GM12801 (cell line): Measurements from ENCODE around the gene RPL4.

Experiments
- TF ChIP-seq, protein P1 (sequence below): IDR thresholded peaks from one replicate; pipeline ENCODE4 v1.5.1; 2011; ENCODE audit warnings: control low read depth; ENCODE audit not compliant: insufficient read length; ENCODE audit errors: extremely low read depth

The RPL4 gene

DNA sequence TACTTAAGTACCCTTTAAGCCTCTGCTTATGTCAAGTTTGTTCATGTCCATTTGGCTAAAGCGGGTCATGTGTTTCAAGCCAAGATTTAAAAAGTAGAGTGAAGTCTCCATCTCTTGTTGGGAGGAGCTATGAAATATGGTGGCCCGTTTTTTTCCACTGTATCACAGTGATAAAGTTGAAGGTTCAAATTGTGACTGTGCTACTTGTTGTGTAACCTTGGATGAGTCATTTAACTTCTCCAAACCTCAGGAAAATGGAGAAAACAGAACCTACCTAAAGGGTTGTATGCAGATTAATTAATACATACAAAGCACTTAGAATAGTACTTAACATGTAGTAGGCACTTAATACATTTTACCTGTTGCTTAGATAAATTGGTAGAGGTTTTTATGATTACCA is 50.5 kb downstream of the RPL4 start:
- TF ChIP-seq, protein P1, sequence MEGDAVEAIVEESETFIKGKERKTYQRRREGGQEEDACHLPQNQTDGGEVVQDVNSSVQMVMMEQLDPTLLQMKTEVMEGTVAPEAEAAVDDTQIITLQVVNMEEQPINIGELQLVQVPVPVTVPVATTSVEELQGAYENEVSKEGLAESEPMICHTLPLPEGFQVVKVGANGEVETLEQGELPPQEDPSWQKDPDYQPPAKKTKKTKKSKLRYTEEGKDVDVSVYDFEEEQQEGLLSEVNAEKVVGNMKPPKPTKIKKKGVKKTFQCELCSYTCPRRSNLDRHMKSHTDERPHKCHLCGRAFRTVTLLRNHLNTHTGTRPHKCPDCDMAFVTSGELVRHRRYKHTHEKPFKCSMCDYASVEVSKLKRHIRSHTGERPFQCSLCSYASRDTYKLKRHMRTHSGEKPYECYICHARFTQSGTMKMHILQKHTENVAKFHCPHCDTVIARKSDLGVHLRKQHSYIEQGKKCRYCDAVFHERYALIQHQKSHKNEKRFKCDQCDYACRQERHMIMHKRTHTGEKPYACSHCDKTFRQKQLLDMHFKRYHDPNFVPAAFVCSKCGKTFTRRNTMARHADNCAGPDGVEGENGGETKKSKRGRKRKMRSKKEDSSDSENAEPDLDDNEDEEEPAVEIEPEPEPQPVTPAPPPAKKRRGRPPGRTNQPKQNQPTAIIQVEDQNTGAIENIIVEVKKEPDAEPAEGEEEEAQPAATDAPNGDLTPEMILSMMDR, result no peak

DNA sequence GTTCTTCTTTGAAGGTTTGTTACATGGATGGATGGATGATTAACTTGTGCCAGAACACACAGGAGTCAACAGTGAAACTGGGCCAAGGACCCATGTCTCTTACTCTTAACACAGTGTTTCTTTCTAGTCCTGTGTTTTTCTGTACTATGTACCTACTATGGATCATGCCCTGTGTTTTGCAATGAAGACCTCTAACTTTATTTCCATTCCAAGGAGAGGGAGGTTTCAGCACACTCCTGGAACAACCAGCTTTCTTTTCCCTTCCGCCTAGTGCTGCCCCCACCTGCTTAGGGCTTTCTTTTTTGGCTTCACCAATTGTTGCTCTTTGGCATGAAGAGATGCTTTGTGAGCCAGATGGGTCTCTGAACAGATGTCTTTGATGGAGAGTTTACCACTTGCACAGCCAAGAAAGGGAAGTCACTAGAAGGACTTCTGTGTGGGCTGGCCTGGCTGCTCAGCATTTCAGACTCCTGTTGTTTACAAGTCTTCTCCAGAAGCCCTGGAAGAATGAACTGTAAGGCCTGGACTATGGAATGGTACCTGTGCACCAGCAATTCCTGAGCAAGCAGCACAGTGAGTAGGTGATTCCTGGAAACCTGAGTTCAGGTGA is 51.6 kb downstream of the RPL4 start:
- TF ChIP-seq, protein P1, result no peak

DNA sequence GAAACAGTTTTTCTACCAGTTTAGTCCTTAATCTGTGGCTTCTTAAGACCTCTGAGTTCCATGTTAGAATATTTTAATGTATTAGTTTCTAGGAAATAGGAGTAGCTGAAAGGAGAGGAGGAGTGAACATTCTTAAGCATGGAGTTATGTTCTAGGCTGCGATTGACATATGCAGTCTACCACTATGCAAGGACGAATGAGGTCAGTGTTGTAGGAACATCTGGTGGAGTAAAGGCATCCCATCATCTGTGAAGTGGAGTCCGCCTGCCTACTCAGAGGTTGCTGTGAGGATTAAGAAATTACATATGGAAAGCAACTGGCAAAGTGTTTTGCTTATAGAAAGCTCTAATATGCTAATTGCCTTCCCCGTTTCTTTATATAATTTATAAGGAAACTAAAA is 52.2 kb downstream of the RPL4 start:
- TF ChIP-seq, protein P1, result no peak
